Heart left ventricle (tissue), 13 donors: Measurements from ENCODE around the gene OR52B2.

Experiments
- POLR2A ChIP-seq, 2 donors: fragments of 450-650 bp; IDR thresholded peaks; one replicate each; pipeline ENCODE4 v1.6.1; 2017; ENCODE audit warnings: antibody characterized with exemption in 2 of 2, mild to moderate bottlenecking in 2 of 2, moderate library complexity in 2 of 2
- TF ChIP-seq, protein P1 (sequence below), 12 donors: fragments of 200-600 bp; sonication (generic) in 4 of 12; IDR thresholded peaks; one replicate each; pipeline versions ENCODE4 v1.5.0 to v1.8.0; 2018 to 2022; ENCODE audit warnings: antibody characterized with exemption in 12 of 12, mild to moderate bottlenecking in 5 of 12
- donor health status: ischemic (EF 13 %, LVEDD 7.1; RV severe dilation, severe dysfunction).
- donor health status: DM: no; HTN: yes; CAD: no.
- donor health status: DM: no; HTN: no; CAD: no.
- donor health status: ischemic (EF 25% LVEDD 6.9; RV normal size, moderate dysfunction).
- donor health status: ischemic (EF 25% LVEDD 5.7; RV mildly dilated, moderate dysfunction).
- donor health status: ischemic (EF 35%, LVEDD 5.7; RV mildly dilated, moderate dysfunction).
- donor health status: nonischemic (EF 11% LVEDD 7.7; RV severe dilation, severe dysfunction).
- donor health status: DM: yes; HTN: yes; CAD: no.
- donor health status: PGD.
- donor health status: ischemic (EF 29% LVEDD 5.4; RV normal size, mild dysfunction).
- donor health status: nonischemic (EF 23%, LVEDD 6.1; RV moderate dilation, normal function).

DNA sequence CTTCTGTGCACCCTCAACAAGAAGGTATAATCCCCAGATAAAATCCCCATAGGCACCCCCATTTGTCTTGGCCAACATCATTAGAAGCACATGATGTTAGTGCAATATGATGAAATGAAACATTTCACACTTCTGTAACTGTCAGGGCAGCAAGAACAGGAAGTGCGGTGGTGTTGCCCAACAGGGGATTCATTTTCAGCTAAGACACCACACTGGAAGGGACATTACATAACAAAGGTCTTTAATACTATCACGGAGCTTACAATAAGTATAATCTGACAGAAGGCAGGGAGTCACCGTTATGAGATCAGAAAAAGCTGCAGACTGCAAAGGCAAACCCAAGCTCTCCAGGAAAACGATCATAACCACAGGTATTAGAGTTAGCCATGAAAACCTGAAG is 30.8 kb upstream of the OR52B2 start:
- TF ChIP-seq, protein P1, sequence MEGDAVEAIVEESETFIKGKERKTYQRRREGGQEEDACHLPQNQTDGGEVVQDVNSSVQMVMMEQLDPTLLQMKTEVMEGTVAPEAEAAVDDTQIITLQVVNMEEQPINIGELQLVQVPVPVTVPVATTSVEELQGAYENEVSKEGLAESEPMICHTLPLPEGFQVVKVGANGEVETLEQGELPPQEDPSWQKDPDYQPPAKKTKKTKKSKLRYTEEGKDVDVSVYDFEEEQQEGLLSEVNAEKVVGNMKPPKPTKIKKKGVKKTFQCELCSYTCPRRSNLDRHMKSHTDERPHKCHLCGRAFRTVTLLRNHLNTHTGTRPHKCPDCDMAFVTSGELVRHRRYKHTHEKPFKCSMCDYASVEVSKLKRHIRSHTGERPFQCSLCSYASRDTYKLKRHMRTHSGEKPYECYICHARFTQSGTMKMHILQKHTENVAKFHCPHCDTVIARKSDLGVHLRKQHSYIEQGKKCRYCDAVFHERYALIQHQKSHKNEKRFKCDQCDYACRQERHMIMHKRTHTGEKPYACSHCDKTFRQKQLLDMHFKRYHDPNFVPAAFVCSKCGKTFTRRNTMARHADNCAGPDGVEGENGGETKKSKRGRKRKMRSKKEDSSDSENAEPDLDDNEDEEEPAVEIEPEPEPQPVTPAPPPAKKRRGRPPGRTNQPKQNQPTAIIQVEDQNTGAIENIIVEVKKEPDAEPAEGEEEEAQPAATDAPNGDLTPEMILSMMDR (IDR thresholded peaks at IDR 0.05) = no peak
- TF ChIP-seq POLR2A (IDR thresholded peaks at IDR 0.05) = no peak
